MM.1S (cell line): ENCODE data around the gene HS6ST3.

Experiments used
- DNase-seq: peaks from one replicate; pipeline ENCODE4 v3.0.0-alpha.2; 2015
- H2AFZ ChIP-seq: fragments of 300-600 bp; sonication (generic); 2 replicates; pipeline ENCODE4 v1.6.0; 2016; ENCODE audit warnings: antibody characterized with exemption, low read length
- H3F3A ChIP-seq: fragments of 300-600 bp; sonication (generic); 2 replicates; pipeline ENCODE4 v1.6.1; 2016; ENCODE audit warnings: mild to moderate bottlenecking, antibody characterized with exemption, low read length, moderate library complexity, mixed read lengths; ENCODE audit not compliant: insufficient read depth
- H3K27ac ChIP-seq: fragments of 300-600 bp; sonication (generic); 2 replicates; pipeline ENCODE4 v1.5.1; 2016; ENCODE audit warnings: mild to moderate bottlenecking, low read length
- H3K27me3 ChIP-seq: fragments of 300-600 bp; sonication (generic); replicated peaks from 2 replicates; pipeline ENCODE4 v1.6.0; 2016; ENCODE audit warnings: low read length; ENCODE audit not compliant: insufficient read depth
- H3K36me3 ChIP-seq: fragments of 300-600 bp; sonication (generic); replicated peaks from 2 replicates; pipeline ENCODE4 v1.6.1; 2016; ENCODE audit warnings: mild to moderate bottlenecking, low read length, mixed read lengths; ENCODE audit not compliant: insufficient read depth
- H3K4me1 ChIP-seq: fragments of 300-600 bp; sonication (generic); 2 replicates; pipeline ENCODE4 v1.6.1; 2016; ENCODE audit warnings: low read length, mixed read lengths
- H3K4me2 ChIP-seq: fragments of 300-600 bp; sonication (generic); 2 replicates; pipeline ENCODE4 v1.6.0; 2016; ENCODE audit warnings: low read depth, low read length
- H3K4me3 ChIP-seq: fragments of 300-600 bp; sonication (generic); 2 replicates; pipeline ENCODE4 v1.5.1; 2016; ENCODE audit warnings: low read length, mixed read lengths
- H3K79me2 ChIP-seq: fragments of 300-600 bp; sonication (generic); 2 replicates; pipeline ENCODE4 v1.6.1; 2016; ENCODE audit warnings: mixed run types, low read length, mixed read lengths
- H3K9ac ChIP-seq: fragments of 300-600 bp; sonication (generic); 2 replicates; pipeline ENCODE4 v1.6.1; 2016; ENCODE audit warnings: low read length, mixed read lengths
- H3K9me2 ChIP-seq: fragments of 300-600 bp; sonication (generic); replicated peaks from 2 replicates; pipeline ENCODE4 v1.6.1; 2016; ENCODE audit warnings: mild to moderate bottlenecking, low read length, mixed read lengths; ENCODE audit not compliant: insufficient read depth
- H3K9me3 ChIP-seq: fragments of 300-600 bp; sonication (generic); replicated peaks from 2 replicates; pipeline ENCODE4 v1.6.1; 2016; ENCODE audit warnings: mild to moderate bottlenecking, low read length, mixed read lengths; ENCODE audit not compliant: insufficient read depth
- H4K20me1 ChIP-seq: fragments of 300-600 bp; sonication (generic); 2 replicates; pipeline ENCODE4 v1.6.1; 2016; ENCODE audit warnings: mild to moderate bottlenecking, low read length, moderate library complexity, mixed read lengths; ENCODE audit not compliant: insufficient read depth
- CTCF ChIP-seq: fragments of 300-600 bp; sonication (generic); IDR thresholded peaks from 2 replicates; pipeline ENCODE4 v1.5.1; 2016; ENCODE audit warnings: antibody characterized with exemption, low read length, mixed read lengths
- EZH2 ChIP-seq: fragments of 300-600 bp; sonication (generic); optimal IDR thresholded peaks from 2 replicates; pipeline ENCODE3; 2017; ENCODE audit warnings: low read depth, mild to moderate bottlenecking, antibody characterized with exemption, low read length, mixed read lengths
- EZH2phosphoT487 ChIP-seq: fragments of 300-600 bp; sonication (generic); IDR thresholded peaks from 2 replicates; pipeline ENCODE4 v1.6.1; 2018; ENCODE audit warnings: antibody characterized with exemption, low read length

The HS6ST3 gene

GRCh38 chr13:96553796-96554195, 463.9 kb downstream of the HS6ST3 start:
- no peaks in the 10 kb centered on the region for H3K4me1 ChIP-seq
- H3K27ac ChIP-seq, result no peak overlapping the region
- H3K4me2 ChIP-seq, result no peak overlapping the region
- H3K27me3 ChIP-seq, result no peaks in the 10 kb centered on the region
- no peaks in the 10 kb centered on the region for H3K9me3 ChIP-seq
- no peaks in the 10 kb centered on the region for H3K36me3 ChIP-seq
- DNase-seq, result no peak
- H3K79me2 ChIP-seq, result no peaks in the 10 kb centered on the region
- TF ChIP-seq EZH2phosphoT487 (no peak), EZH2 (no peak), CTCF (no peak)
- no peak overlapping the region for H3K4me3 ChIP-seq
- no peak overlapping the region for H3K9ac ChIP-seq
- H3F3A ChIP-seq, result no peaks in the 10 kb centered on the region
- H2AFZ ChIP-seq, result no peak overlapping the region
- no peaks in the 10 kb centered on the region for H4K20me1 ChIP-seq
- H3K9me2 ChIP-seq, result no peaks in the 10 kb centered on the region

GRCh38 chr13:96573563-96573962, 483.7 kb downstream of the HS6ST3 start:
- Histone ChIP-seq H3K4me1 (no peaks in the 10 kb centered on the region), H3K79me2 (no peaks in the 10 kb centered on the region), H4K20me1 (no peaks in the 10 kb centered on the region), H2AFZ (no peak overlapping the region), H3K4me2 (no peak overlapping the region), H3K4me3 (no peak overlapping the region), H3F3A (no peaks in the 10 kb centered on the region), H3K9ac (no peak overlapping the region), H3K27ac (no peak overlapping the region), H3K9me2 (no peaks in the 10 kb centered on the region), H3K27me3 (no peaks in the 10 kb centered on the region), H3K36me3 (no peaks in the 10 kb centered on the region), H3K9me3 (no peaks in the 10 kb centered on the region)
- DNase-seq, result no peak
- no peak for TF ChIP-seq EZH2
- no peak for TF ChIP-seq CTCF
- TF ChIP-seq EZH2phosphoT487, result no peak

GRCh38 chr13:96575423-96576320, 485.8 kb downstream of the HS6ST3 start:
- Histone ChIP-seq H3K9ac (no peak overlapping the region), H3K36me3 (no peaks in the 10 kb centered on the region), H3K27ac (no peak overlapping the region), H3K4me2 (no peak overlapping the region), H3K9me3 (no peaks in the 10 kb centered on the region), H3K4me3 (no peak overlapping the region), H3K4me1 (no peaks in the 10 kb centered on the region), H2AFZ (no peak overlapping the region), H4K20me1 (no peaks in the 10 kb centered on the region), H3F3A (no peaks in the 10 kb centered on the region), H3K27me3 (no peaks in the 10 kb centered on the region), H3K9me2 (no peaks in the 10 kb centered on the region), H3K79me2 (no peaks in the 10 kb centered on the region)
- no peak for TF ChIP-seq EZH2
- TF ChIP-seq CTCF, result no peak
- no peak for DNase-seq
